Measurements from ENCODE around the gene PPP1R1B. TPM values are rescaled to one million over a fixed set of nuclear protein-coding genes. Genes with fewer than 3 reads are reported as not detected.

The PPP1R1B gene
- total RNA-seq, 2 experiments from 2014 or later = not detected

DNA sequence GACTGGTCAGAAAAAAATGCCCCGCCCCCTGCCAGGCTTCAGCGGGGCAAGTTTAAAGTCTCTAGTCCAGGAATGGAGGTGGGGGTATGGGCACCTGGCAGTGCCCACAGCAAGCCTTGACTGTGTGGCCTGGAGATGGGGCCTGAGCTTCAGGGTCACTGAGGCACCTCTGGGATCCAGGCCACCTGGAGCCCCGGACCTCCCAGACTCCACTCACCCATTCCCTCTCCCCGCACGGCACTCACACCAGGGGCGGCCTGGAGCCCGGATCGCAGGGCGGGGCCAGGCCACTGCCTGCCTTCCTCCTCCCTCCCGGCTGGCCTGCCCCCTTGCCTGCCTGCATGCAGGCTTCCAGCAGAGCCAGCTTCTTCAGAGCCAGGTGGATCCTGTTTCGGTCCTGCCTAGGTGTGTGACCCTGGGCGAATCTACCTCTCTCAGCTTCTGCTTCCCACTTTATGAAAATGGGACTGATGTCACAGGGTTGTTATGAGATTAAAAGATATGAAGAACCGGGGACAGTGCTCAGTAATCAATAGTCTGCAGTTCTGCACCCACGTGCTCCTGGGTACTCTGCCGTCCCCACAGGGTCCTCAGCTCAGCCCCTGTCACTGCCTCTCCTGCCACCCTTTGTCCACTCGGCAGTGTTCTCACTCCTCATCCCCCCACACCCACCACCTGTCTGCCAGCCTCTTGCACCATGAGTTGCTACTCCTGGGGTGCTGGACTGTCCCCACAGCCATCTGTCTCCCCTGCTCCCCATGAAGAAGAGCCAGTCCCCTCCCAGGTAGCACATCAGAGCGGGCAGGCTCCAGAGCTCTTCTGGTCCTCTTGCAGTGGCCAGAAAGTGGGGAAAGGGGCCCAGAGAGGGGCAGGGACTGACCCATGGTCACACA is 37.2 kb downstream of the PPP1R1B start:
- H3K36me3 ChIP-seq (ENCODE audit: insufficient read depth, low read length) = peaks cover 21% of the 10 kb centered on the region; the same call in 1 of the 2 replicates
- BruUV-seq (replicated peaks) = no TSS peak
- CTCF ChIA-PET (ENCODE audit: unreplicated experiment) = no interaction called here
- peaks cover 4% of the 10 kb centered on the region for H3K4me1 ChIP-seq (ENCODE audit: insufficient read depth, low read length, poor library complexity, severe bottlenecking)
- no peak overlapping the region for H2AFZ ChIP-seq (ENCODE audit: low read length)
- H3K79me2 ChIP-seq (ENCODE audit: insufficient read depth, low read depth, low read length) = no peaks in the 10 kb centered on the region
- intact Hi-C loops (cut with micrococcal nuclease; ENCODE audit: unreplicated experiment) = no loop called here
- no peaks in the 10 kb centered on the region for H4K20me1 ChIP-seq (ENCODE audit: insufficient read depth, low read length)
- H3K27ac ChIP-seq (ENCODE audit: low read depth, low read length, poor library complexity, severe bottlenecking) = no peak overlapping the region
- H3K4me3 ChIP-seq (ENCODE audit: low read depth, low read length, poor library complexity, severe bottlenecking) = no peak overlapping the region
- TF ChIP-seq EZH2phosphoT487 (IDR thresholded peaks at IDR 0.05; ENCODE audit: borderline replicate concordance, low read depth, low read length) = no peak
- TF ChIP-seq, protein P1, sequence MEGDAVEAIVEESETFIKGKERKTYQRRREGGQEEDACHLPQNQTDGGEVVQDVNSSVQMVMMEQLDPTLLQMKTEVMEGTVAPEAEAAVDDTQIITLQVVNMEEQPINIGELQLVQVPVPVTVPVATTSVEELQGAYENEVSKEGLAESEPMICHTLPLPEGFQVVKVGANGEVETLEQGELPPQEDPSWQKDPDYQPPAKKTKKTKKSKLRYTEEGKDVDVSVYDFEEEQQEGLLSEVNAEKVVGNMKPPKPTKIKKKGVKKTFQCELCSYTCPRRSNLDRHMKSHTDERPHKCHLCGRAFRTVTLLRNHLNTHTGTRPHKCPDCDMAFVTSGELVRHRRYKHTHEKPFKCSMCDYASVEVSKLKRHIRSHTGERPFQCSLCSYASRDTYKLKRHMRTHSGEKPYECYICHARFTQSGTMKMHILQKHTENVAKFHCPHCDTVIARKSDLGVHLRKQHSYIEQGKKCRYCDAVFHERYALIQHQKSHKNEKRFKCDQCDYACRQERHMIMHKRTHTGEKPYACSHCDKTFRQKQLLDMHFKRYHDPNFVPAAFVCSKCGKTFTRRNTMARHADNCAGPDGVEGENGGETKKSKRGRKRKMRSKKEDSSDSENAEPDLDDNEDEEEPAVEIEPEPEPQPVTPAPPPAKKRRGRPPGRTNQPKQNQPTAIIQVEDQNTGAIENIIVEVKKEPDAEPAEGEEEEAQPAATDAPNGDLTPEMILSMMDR (conservative IDR thresholded peaks at IDR 0.05; ENCODE audit: low read length) = no peak
- DNase-seq (ENCODE audit: low spot score) = no peak
- H3K9me2 ChIP-seq (ENCODE audit: insufficient read depth, low read length) = no peaks in the 10 kb centered on the region
- no peak overlapping the region for H3K4me2 ChIP-seq (ENCODE audit: low read length)
- H3K9me3 ChIP-seq (ENCODE audit: low read length) = no peaks in the 10 kb centered on the region
- POLR2A ChIA-PET = no interaction called here

DNA sequence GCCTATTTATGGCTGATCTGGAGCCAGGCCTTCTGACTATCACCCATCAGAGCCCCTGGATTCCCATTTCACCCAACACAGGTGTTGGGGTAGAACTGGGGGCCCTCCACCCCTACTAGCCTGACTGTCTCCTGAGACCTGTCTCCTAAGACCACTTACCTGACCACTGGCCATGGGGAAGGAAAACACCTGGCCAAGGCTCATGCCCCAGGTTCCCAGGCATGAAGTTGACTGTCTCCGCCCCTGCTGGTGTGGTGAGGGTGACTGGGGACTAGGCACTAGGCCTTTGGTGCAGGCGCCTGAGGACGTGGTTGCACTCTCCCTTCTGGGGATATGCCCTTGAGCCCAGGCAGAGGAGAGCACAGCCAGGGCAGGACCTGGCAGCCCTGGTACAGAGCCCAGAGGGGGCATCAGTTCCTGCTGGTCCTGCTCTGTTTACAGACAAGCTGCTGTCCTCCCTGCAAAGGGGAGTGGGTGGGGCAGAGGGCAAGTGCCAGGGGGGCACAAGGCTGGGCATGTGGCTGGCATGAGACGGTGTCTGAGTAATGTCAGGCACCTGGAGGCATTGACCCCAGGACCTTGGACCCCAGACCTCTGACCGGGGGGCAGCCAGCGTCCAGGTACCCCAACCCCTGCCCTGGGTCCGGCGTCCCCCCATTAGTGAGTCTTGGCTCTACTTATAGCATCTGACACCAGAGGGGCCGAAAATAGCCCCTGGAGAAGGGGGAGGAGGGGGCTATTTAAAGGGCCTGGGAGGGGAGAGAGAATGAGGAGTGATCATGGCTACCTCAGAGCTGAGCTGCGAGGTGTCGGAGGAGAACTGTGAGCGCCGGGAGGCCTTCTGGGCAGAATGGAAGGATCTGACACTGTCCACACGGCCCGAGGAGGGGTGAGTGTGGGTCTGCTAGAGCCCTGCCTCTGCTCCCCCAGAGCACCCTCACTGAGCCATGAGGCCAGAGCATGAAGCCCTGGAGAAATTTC is 38.1 kb downstream of the PPP1R1B start, which contains the start of gene TCAP:
TCAP (plus strand) TSS at position 769 of the 981 bp plus-strand sequence; CDS start at position 780, 11 bp downstream.
- CTCF ChIA-PET (ENCODE audit: unreplicated experiment) = no interaction called here
- Histone ChIP-seq H3K9me3 (ENCODE audit: low read length) (no peaks in the 10 kb centered on the region), H4K20me1 (ENCODE audit: insufficient read depth, low read length) (no peaks in the 10 kb centered on the region), H3K79me2 (ENCODE audit: insufficient read depth, low read depth, low read length) (no peaks in the 10 kb centered on the region), H3K27ac (ENCODE audit: low read depth, low read length, poor library complexity, severe bottlenecking) (no peak within 1 kb of the TSS), H3K4me2 (ENCODE audit: low read length) (no peak within 1 kb of the TSS), H3K36me3 (ENCODE audit: insufficient read depth, low read length) (peaks cover 20% of the 10 kb centered on the region; the same call in 1 of the 2 replicates), H3K4me1 (ENCODE audit: insufficient read depth, low read length, poor library complexity, severe bottlenecking) (no peaks in the 10 kb centered on the region), H2AFZ (ENCODE audit: low read length) (no peak within 1 kb of the TSS), H3K9me2 (ENCODE audit: insufficient read depth, low read length) (no peaks in the 10 kb centered on the region), H3K4me3 (ENCODE audit: low read depth, low read length, poor library complexity, severe bottlenecking) (no peak within 1 kb of the TSS)
- no peak for DNase-seq (ENCODE audit: low spot score)
- TF ChIP-seq, protein P1 (conservative IDR thresholded peaks at IDR 0.05; ENCODE audit: low read length) = no peak
- no peak for TF ChIP-seq EZH2phosphoT487 (IDR thresholded peaks at IDR 0.05; ENCODE audit: borderline replicate concordance, low read depth, low read length)
- intact Hi-C loops (cut with micrococcal nuclease; ENCODE audit: unreplicated experiment) = no loop called here
- no TSS peak for BruUV-seq (replicated peaks)
- POLR2A ChIA-PET = no interaction called here

Measured in OCI-LY7 (cell line).